ENCODE data around the gene RNU6-7.

RNU6-7 gene

DNA sequence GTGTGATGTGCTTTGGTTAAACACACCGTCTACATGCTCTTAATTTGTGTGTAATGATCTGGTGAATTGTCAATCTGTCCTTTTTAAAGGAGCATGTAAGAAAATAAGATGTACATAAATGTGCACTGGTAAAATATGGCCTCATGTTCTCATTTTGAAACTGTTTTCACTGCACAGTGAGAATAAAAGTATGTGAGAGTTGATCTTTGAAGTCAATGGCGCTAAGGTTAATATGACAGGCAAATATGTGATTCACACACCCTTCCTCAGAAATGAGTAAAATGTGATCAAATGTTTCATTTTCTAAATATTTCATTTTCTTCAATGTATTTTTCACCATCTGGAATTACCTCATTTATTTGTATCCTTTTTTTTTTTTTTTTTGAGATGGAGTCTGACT is 8.3 kb upstream of the RNU6-7 start:
- H3K4me3 ChIP-seq (ENCODE audit: low read depth, low read length) = no peak overlapping the region
- no peak for DNase-seq (ENCODE audit: low read depth)
- TF ChIP-seq, protein P1, sequence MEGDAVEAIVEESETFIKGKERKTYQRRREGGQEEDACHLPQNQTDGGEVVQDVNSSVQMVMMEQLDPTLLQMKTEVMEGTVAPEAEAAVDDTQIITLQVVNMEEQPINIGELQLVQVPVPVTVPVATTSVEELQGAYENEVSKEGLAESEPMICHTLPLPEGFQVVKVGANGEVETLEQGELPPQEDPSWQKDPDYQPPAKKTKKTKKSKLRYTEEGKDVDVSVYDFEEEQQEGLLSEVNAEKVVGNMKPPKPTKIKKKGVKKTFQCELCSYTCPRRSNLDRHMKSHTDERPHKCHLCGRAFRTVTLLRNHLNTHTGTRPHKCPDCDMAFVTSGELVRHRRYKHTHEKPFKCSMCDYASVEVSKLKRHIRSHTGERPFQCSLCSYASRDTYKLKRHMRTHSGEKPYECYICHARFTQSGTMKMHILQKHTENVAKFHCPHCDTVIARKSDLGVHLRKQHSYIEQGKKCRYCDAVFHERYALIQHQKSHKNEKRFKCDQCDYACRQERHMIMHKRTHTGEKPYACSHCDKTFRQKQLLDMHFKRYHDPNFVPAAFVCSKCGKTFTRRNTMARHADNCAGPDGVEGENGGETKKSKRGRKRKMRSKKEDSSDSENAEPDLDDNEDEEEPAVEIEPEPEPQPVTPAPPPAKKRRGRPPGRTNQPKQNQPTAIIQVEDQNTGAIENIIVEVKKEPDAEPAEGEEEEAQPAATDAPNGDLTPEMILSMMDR (IDR thresholded peaks at IDR 0.05; ENCODE audit: control insufficient read depth, extremely low read depth, insufficient read depth) = no peak

DNA sequence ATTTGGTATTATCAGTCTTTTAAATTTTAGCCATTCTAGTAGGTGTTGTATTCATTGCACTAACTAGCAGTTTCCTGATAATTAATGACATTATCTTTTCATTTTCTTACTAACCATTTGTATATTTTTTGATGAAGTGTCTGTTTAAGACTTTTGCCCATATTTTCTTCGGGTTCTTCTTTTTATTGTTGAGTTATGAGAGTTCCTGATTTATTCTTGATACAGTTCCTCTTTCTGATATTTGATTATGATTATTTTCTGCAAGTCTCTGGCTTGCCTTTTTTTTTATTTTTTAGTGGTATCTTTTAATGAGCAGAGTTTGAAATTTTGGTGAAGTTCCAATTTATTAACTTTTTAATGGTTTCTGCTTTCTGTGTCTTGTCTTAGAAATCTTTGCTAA is 6.2 kb upstream of the RNU6-7 start:
- no peak overlapping the region for H3K4me3 ChIP-seq (ENCODE audit: low read depth, low read length)
- DNase-seq (ENCODE audit: low read depth) = no peak
- TF ChIP-seq, protein P1 (IDR thresholded peaks at IDR 0.05; ENCODE audit: control insufficient read depth, extremely low read depth, insufficient read depth) = no peak

DNA sequence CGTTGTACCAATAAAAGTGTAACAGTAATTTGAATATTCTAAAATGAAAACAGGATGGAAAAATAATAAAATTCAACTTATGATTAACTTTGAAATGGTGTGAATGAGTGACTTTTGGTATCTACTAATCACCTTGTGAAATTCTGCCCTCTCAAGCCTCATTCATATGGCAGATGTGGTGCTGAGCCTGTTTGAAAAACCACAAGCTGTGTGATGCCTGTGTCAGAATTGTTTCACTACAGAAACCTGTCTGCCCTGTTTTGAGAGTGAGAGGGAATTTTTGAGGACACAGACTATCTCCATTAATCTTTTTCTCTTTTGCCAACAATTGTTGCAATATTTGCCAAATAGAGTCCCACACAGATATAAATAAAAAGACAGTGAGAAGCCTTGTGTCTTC is 3.9 kb upstream of the RNU6-7 start:
- peak; percentile 63 for DNase-seq (ENCODE audit: low read depth)
- TF ChIP-seq, protein P1 (IDR thresholded peaks at IDR 0.05; ENCODE audit: control insufficient read depth, extremely low read depth, insufficient read depth) = no peak
- no peak overlapping the region for H3K4me3 ChIP-seq (ENCODE audit: low read depth, low read length)

DNA sequence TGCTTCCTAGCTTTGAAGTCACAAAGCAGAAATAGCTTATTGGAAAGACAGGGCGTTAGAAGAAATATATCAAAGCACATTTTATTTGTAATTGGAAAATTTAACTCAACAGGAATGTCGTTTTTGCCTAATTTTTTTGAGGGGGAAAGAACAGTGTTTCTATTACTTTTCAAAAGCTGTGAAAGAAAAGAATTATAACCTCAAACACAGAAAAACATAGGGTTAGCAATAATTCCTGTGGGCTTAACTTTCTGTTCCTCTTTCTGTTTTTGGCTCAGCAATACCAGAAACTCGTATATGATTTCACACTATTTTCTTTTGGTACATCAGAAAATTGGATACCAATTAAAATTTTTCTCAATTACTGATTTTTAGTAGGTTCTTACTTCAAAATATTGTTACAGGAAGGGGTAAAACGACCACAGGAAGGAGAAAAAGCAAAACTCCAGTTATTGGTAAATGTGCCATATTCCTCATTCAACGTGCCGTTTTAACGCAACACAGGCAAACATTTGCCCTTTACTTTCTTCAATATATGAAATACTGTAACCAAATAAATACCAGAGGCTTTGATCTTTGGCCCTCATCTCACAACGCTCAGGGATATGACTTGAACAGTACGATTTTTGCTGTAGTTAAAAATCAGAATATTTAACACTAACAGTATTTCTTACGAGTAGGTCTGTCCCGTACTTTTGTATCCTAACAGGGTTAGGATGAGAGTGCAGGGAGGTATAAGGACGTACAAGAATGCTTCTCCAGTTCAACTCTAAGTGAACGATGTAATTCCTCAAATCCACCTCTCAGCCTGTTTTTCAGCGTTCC is 1.3 kb upstream of the RNU6-7 start:
- no peak for DNase-seq (ENCODE audit: low read depth)
- TF ChIP-seq, protein P1 (IDR thresholded peaks at IDR 0.05; ENCODE audit: control insufficient read depth, extremely low read depth, insufficient read depth) = no peak
- peak overlapping the region; percentile 72 for H3K4me3 ChIP-seq (ENCODE audit: low read depth, low read length)

DNA sequence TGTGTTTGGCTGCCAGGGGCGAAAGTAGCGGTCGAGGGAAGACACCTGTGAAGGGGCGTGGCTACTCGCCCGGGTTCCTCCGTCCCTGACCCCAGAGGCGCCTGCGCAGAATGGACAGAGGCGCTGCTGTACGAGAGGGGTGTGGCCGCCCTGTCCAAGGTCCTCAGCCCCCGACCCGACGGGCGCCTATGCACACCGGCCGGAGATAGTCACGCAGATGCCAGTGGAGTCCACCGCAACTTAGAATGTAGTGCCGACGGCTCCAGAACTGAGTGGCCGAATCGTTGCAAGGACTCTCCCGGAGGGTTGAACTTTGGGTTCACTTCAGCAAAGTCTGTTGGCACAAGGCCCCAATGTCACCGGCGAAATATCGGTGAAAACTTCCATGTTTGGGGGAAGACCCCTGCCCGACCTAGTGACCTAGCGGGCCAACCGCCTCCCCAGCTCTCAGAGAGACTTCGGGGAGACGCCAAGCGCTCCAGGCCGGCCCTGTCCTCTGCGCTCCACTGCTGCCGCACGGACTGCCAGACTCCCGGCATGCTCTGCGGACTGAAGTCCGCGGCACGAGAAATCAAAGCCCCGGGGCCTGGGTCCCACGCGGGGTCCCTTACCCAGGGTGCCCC is 541 bp upstream of the RNU6-7 start:
- DNase-seq (ENCODE audit: low read depth) = peak; percentile 69
- TF ChIP-seq, protein P1 (IDR thresholded peaks at IDR 0.05; ENCODE audit: control insufficient read depth, extremely low read depth, insufficient read depth) = no peak
- H3K4me3 ChIP-seq (ENCODE audit: low read depth, low read length) = peak overlapping the region; percentile 72

DNA sequence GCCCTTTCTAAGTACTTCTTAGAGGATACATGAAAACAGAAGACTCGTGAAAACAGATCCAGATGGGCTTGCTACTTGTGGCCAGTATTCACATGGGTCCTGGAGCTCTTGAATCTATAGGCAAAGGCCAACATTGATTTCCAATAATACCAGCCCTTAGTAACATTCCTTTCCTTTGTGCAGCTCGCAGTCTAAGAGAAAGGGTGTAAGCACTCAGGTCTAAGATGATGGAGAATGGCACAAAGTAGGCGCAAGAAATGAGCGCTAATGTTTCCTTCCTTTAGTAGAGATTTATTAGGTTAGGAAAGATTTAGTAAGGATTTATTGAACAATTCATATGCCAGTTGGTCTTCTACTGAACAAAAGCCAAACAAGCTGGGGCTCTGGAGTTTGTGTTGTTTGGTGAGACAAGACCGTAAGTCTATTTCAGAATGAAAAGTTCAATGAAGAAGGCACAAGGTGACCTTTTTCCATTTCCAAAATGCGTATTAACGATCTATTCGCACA is 699 bp downstream of the RNU6-7 start:
- peak overlapping the region; percentile 72 for H3K4me3 ChIP-seq (ENCODE audit: low read depth, low read length)
- TF ChIP-seq, protein P1 (IDR thresholded peaks at IDR 0.05; ENCODE audit: control insufficient read depth, extremely low read depth, insufficient read depth) = no peak
- no peak for DNase-seq (ENCODE audit: low read depth)
